GM18858 (cell line): ENCODE measurements around the gene SPOCK2.

Source experiments
- ATAC-seq: cut with Tn5 transposase; IDR thresholded peaks from one replicate; pipeline ENCODE4 v1.9.1; 2021; ENCODE audit not compliant: unreplicated experiment

Gene SPOCK2

GRCh38 chr10:72058347-72058898 lies 29.9 kb downstream of the SPOCK2 start:
- ATAC-seq, result no peak

- no peak for ATAC-seq
Measured at GRCh38 chr10:72056932-72057751, 31.2 kb downstream of the SPOCK2 start.

- no peak for ATAC-seq
Measured at GRCh38 chr10:72056113-72056512, 32.2 kb downstream of the SPOCK2 start.

- ATAC-seq, result no peak
Measured at GRCh38 chr10:72053690-72054089, 34.7 kb downstream of the SPOCK2 start.

GRCh38 chr10:72050873-72051272 lies 37.5 kb downstream of the SPOCK2 start:
- no peak for ATAC-seq

- ATAC-seq, result no peak
Measured at GRCh38 chr10:72049969-72050781, 38.2 kb downstream of the SPOCK2 start.

GRCh38 chr10:72049472-72049871 lies 38.9 kb downstream of the SPOCK2 start:
- no peak for ATAC-seq

- ATAC-seq, result peak; percentile 37
Measured at GRCh38 chr10:72048450-72049124, 39.8 kb downstream of the SPOCK2 start.

GRCh38 chr10:72045586-72045985 lies 42.8 kb downstream of the SPOCK2 start:
- ATAC-seq, result no peak

GRCh38 chr10:72044417-72045041 lies 43.8 kb downstream of the SPOCK2 start:
- no peak for ATAC-seq

GRCh38 chr10:72043016-72043834 lies 45.1 kb downstream of the SPOCK2 start:
- ATAC-seq, result no peak

GRCh38 chr10:72041491-72041890 lies 46.9 kb downstream of the SPOCK2 start:
- no peak for ATAC-seq

GRCh38 chr10:72039377-72039776 lies 49.0 kb downstream of the SPOCK2 start:
- ATAC-seq, result no peak

GRCh38 chr10:72038458-72039001 lies 49.8 kb downstream of the SPOCK2 start:
- ATAC-seq, result no peak

GRCh38 chr10:72037811-72038210 lies 50.5 kb downstream of the SPOCK2 start:
- ATAC-seq, result no peak

GRCh38 chr10:72037266-72037665 lies 51.1 kb downstream of the SPOCK2 start:
- ATAC-seq, result no peak

- ATAC-seq, result no peak
Measured at GRCh38 chr10:72035252-72035887, 53.0 kb downstream of the SPOCK2 start.

- ATAC-seq, result no peak
Measured at GRCh38 chr10:72034761-72035160, 53.6 kb downstream of the SPOCK2 start.

- no peak for ATAC-seq
Measured at GRCh38 chr10:72034040-72034499, 54.3 kb downstream of the SPOCK2 start.
